Endothelial cell of umbilical vein (primary cell): ENCODE data around the gene C11orf24. TPM values are rescaled to one million over a fixed set of nuclear protein-coding genes. Genes with fewer than 3 reads are reported as not detected.

ENCODE experiments used
- BruUV-seq: library from RNA; stranded (reverse); fragments of 400-500 nt; replicated peaks from 2 replicates; lab custom pipeline; 2021; lab: Mats Ljungman, UMichigan
- CTCF ChIA-PET: fragments of 300-600, 350-600 bp; sonication (Branson Sonifier 250); formaldehyde crosslinking; loops from one replicate; lab custom pipeline; 2021; ENCODE audit warnings: antibody characterized with exemption, inconsistent platforms; lab: Charles Lee
- POLR2A ChIA-PET: fragments of 300-600, 350-600 bp; sonication (Branson Sonifier 250); formaldehyde crosslinking; loops from one replicate; lab custom pipeline; 2021; ENCODE audit warnings: antibody characterized with exemption, inconsistent platforms; lab: Charles Lee
- DNase-seq: peaks from one replicate; pipeline ENCODE4 v3.0.0-alpha.2; 2011; ENCODE audit warnings: low read depth, low spot score
- FAIRE-seq: peaks from 2 replicates; lab custom pipeline; 2011; peaks lifted over from hg19 to GRCh38; lab: Jason Lieb, UNC
- H2AFZ ChIP-seq: 2 replicates; pipeline ENCODE4 v1.6.0; 2012; ENCODE audit warnings: low read depth, low read length, control low read depth, inconsistent platforms
- H3K27ac ChIP-seq: 2 replicates; pipeline ENCODE4 v1.5.1; 2011; ENCODE audit warnings: low read depth, mild to moderate bottlenecking, control low read depth, low read length, moderate library complexity; ENCODE audit not compliant: insufficient read depth
- H3K27me3 ChIP-seq, 2 experiments: 2 replicates each; pipeline versions ENCODE4 v1.6.0 to v1.6.1; 2011; ENCODE audit warnings: low read length in 2 of 2, mixed read lengths in 1 of 2; ENCODE audit not compliant: control insufficient read depth in 2 of 2, insufficient read depth in 2 of 2
- H3K36me3 ChIP-seq, 2 experiments: 2 replicates in 1 of 2; 3 replicates in 1 of 2; pipeline ENCODE4 v1.5.1; 2011; ENCODE audit warnings: low read length in 2 of 2, mild to moderate bottlenecking in 1 of 2, moderate library complexity in 1 of 2; ENCODE audit not compliant: control insufficient read depth in 2 of 2, insufficient read depth in 2 of 2; ENCODE audit errors: extremely low read depth in 1 of 2
- H3K4me1 ChIP-seq: 3 replicates; pipeline ENCODE4 v1.5.1; 2011; ENCODE audit warnings: mild to moderate bottlenecking, low read length; ENCODE audit not compliant: control insufficient read depth, insufficient read depth; ENCODE audit errors: extremely low read depth
- H3K4me2 ChIP-seq: 2 replicates; pipeline ENCODE4 v1.6.1; 2011; ENCODE audit warnings: low read length, control low read depth, mixed read lengths; ENCODE audit not compliant: insufficient read depth
- H3K4me3 ChIP-seq, 3 experiments: fragments of 200-600 bp in 1 of 3; sonication (generic), shearing (Covaris generic) in 1 of 3; replicated peaks in 1 of 3; 2 replicates each; pipeline ENCODE4 v1.5.1; 2011 to 2016; ENCODE audit warnings: control low read depth in 3 of 3, low read length in 3 of 3, mild to moderate bottlenecking in 2 of 3, inconsistent platforms in 1 of 3, low read depth in 1 of 3, moderate library complexity in 1 of 3; ENCODE audit not compliant: insufficient read depth in 1 of 3
- H3K79me2 ChIP-seq: 2 replicates; pipeline ENCODE4 v1.6.0; 2012; ENCODE audit warnings: low read length, inconsistent platforms; ENCODE audit not compliant: control insufficient read depth, insufficient read depth
- H3K9ac ChIP-seq: replicated peaks from 2 replicates; pipeline ENCODE3; 2011; ENCODE audit warnings: low read length, control low read depth; ENCODE audit not compliant: insufficient read depth; ENCODE audit errors: extremely low read depth
- H3K9me1 ChIP-seq: replicated peaks from 3 replicates; pipeline ENCODE4 v1.6.0; 2011; ENCODE audit warnings: mild to moderate bottlenecking, low read length; ENCODE audit not compliant: control insufficient read depth, insufficient read depth; ENCODE audit errors: extremely low read depth
- H3K9me3 ChIP-seq: replicated peaks from 2 replicates; pipeline ENCODE4 v1.5.1; 2012; ENCODE audit warnings: low read length, inconsistent platforms; ENCODE audit not compliant: control insufficient read depth, insufficient read depth
- H4K20me1 ChIP-seq: replicated peaks from 2 replicates; pipeline ENCODE3; 2011; ENCODE audit warnings: mild to moderate bottlenecking, low read length; ENCODE audit not compliant: control insufficient read depth, insufficient read depth; ENCODE audit errors: extremely low read depth
- CTCF ChIP-seq, 2 donors: IDR thresholded peaks; 1 replicate in 1 of 2; 2 replicates in 1 of 2; pipeline ENCODE4 v1.5.1; 2011; ENCODE audit warnings: low read length in 2 of 2, mild to moderate bottlenecking in 2 of 2, moderate library complexity in 2 of 2, control low read depth in 1 of 2, inconsistent platforms in 1 of 2, low read depth in 1 of 2; ENCODE audit not compliant: insufficient read depth in 1 of 2; ENCODE audit errors: extremely low read depth in 1 of 2
- FOS ChIP-seq: IDR thresholded peaks from 2 replicates; pipeline ENCODE4 v1.6.1; 2011; ENCODE audit warnings: mild to moderate bottlenecking, low read length, moderate library complexity, borderline replicate concordance; ENCODE audit not compliant: insufficient read depth
- GATA2 ChIP-seq: IDR thresholded peaks from 2 replicates; pipeline ENCODE4 v1.7.0; 2011; ENCODE audit warnings: low read depth, mild to moderate bottlenecking, moderate library complexity, mixed read lengths, low read length; ENCODE audit not compliant: insufficient read length, insufficient read depth
- JUN ChIP-seq: IDR thresholded peaks from 2 replicates; pipeline ENCODE4 v1.6.1; 2011; ENCODE audit warnings: borderline replicate concordance, low read depth; ENCODE audit not compliant: insufficient read length, insufficient read depth
- MAX ChIP-seq: IDR thresholded peaks from 2 replicates; pipeline ENCODE4 v1.6.1; 2011; ENCODE audit not compliant: insufficient read depth, insufficient read length
- MYC ChIP-seq: IDR thresholded peaks from one replicate; pipeline ENCODE4 v1.6.1; 2011; ENCODE audit warnings: mild to moderate bottlenecking, low read depth, low read length
- POLR2AphosphoS5 ChIP-seq: IDR thresholded peaks from 2 replicates; pipeline ENCODE4 v1.6.1; 2012; ENCODE audit warnings: low read depth, mild to moderate bottlenecking, control low read depth, low read length, moderate library complexity; ENCODE audit not compliant: insufficient read depth
- dilution Hi-C: fragments of 300-500 bp; cut with MboI; formaldehyde crosslinking; loops from one replicate; pipeline ENCODE4 v1.15.0; 2019; ENCODE audit warnings: low sequenced_read_pairs; ENCODE audit not compliant: extremely low pct_ligation_motif_present
- intact Hi-C: fragments of 100-400 bp; cut with micrococcal nuclease; formaldehyde crosslinking; loops from one replicate; pipeline ENCODE4 v1.10.0; 2022
- polyA plus RNA-seq, 4 experiments: library from polyadenylated mRNA; depleted of rRNA in 3 of 4; stranded (reverse) in 3 of 4; unstranded in 1 of 4; fragments of >200 nt; gene quantifications; 2 replicates each; pipeline versions ENCODE4 v1.2.1 to v1.2.3, GENCODE V29; 2011 to 2012; ENCODE audit warnings: missing spikeins in 1 of 4
- total RNA-seq: library from RNA; stranded (reverse); gene quantifications from 2 replicates; pipeline ENCODE4 v1.2.3, GENCODE V29; 2021

C11orf24 gene
- total and polyA plus RNA-seq, 2 donors (not counting 3 experiments of a cell fraction or from before 2014, with no cell fraction given): 26.4 to 34.1 TPM

GRCh38 chr11:68303083-68303482 lies 31.3 kb upstream of the C11orf24 start:
- Histone ChIP-seq H3K4me3 (no peak overlapping the region), H3K9me3 (no peaks in the 10 kb centered on the region), H3K4me1 (no peaks in the 10 kb centered on the region), H3K36me3 (no peaks in the 10 kb centered on the region), H4K20me1 (no peaks in the 10 kb centered on the region), H3K79me2 (no peaks in the 10 kb centered on the region), H3K27me3 (no peaks in the 10 kb centered on the region), H3K27ac (no peak overlapping the region), H3K9me1 (no peaks in the 10 kb centered on the region), H2AFZ (no peak overlapping the region), H3K4me2 (no peak overlapping the region), H3K9ac (no peak overlapping the region)
- POLR2A ChIA-PET: no interaction called here
- TF ChIP-seq CTCF (IDR thresholded peaks at IDR 0.05; ENCODE audit: extremely low read depth in 1 of 2, insufficient read depth in 1 of 2, low read depth in 1 of 2, low read length in 2 of 2) (no peak), FOS (no peak), MYC (no peak), JUN (no peak), POLR2AphosphoS5 (no peak), GATA2 (no peak), MAX (no peak)
- CTCF ChIA-PET: interaction anchor here (0.5 to 0.8 kb wide), 2 partner anchors 12 to 45 kb away, joined by 3 read pairs; no protein-coding TSS in a partner anchor
- intact Hi-C loops (no loop called here), dilution Hi-C loops (no loop called here)
- no TSS peak for BruUV-seq
- no peak for DNase-seq
- no peak for FAIRE-seq
